Body of pancreas (tissue), 4 donors: Measurements from ENCODE around the gene S100Z. TPM values are rescaled to one million over a fixed set of nuclear protein-coding genes. Genes with fewer than 3 reads are reported as not detected.
"Not testable (repeated sequence)": the region's sequence is repeated elsewhere in the genome, so short reads cannot be mapped to it uniquely, and the experiment has no call there.

Experiments used
- ATAC-seq: fragments of 150-250 bp; one replicate; pipeline ENCODE4 v1.9.1; 2016
- DNase-seq, 4 donors: peaks; one replicate each; pipeline ENCODE4 v3.0.0-alpha.2; 2019
- H3K27ac ChIP-seq, 4 donors: fragments of 200-600 bp; sonication (generic); 1 replicate in 3 of 4; 2 replicates in 1 of 4; pipeline versions ENCODE4 v1.5.1 to v1.6.1; 2016 to 2019; ENCODE audit warnings: mild to moderate bottlenecking in 1 of 4, mixed read lengths in 1 of 4, moderate library complexity in 1 of 4
- H3K27me3 ChIP-seq, 2 donors: fragments of 200-600 bp; sonication (generic); one replicate each; pipeline ENCODE4 v1.6.0; 2016; ENCODE audit warnings: mild to moderate bottlenecking in 1 of 2
- H3K36me3 ChIP-seq, 2 donors: fragments of 200-600 bp; sonication (generic); replicated peaks in 1 of 2; 2 replicates each; pipeline ENCODE4 v1.5.1; 2016; ENCODE audit warnings: low read depth in 2 of 2; ENCODE audit not compliant: insufficient read depth in 1 of 2
- H3K4me1 ChIP-seq: fragments of 200-600 bp; sonication (generic); one replicate; pipeline ENCODE4 v1.6.0; 2016
- H3K4me3 ChIP-seq, 2 donors: fragments of 200-600 bp; sonication (generic); 1 replicate in 1 of 2; 2 replicates in 1 of 2; pipeline ENCODE4 v1.5.1; 2016 to 2019
- H3K9me3 ChIP-seq, 3 donors: fragments of 200-600 bp; sonication (generic); 1 replicate in 2 of 3; 2 replicates in 1 of 3; pipeline ENCODE4 v1.5.1; 2016
- POLR2A ChIP-seq, 3 donors: fragments of 450-650 bp; IDR thresholded peaks; one replicate each; pipeline ENCODE4 v1.6.1; 2016; ENCODE audit warnings: antibody characterized with exemption in 3 of 3, mild to moderate bottlenecking in 2 of 3
- WGBS, 2 donors: methylation state at CpG; one replicate each; pipeline ENCODE4 v1.1.5; 2017; 5-methylcytosine and 5-hydroxymethylcytosine counted together
- intact Hi-C: fragments of 100-400 bp; cut with DNase I; formaldehyde crosslinking; loops from one replicate; pipeline ENCODE4 v1.15.1; 2023
- total RNA-seq, 2 donors: library from RNA; depleted of rRNA; stranded (reverse); fragments of >200 nt; gene quantifications; one replicate each; pipeline ENCODE4 v1.1.0, GENCODE V29; 2016
- TF ChIP-seq, protein P1 (sequence below), 7 experiments: fragments of 450-650 bp in 4 of 7; fragments of 200-600 bp in 3 of 7; sonication (generic) in 3 of 7; IDR thresholded peaks; one replicate each; pipeline ENCODE4 v1.5.1; 2016 to 2019; ENCODE audit warnings: antibody characterized with exemption in 7 of 7

The S100Z gene
- total RNA-seq, 2 donors from 2014 or later = not detected

- H3K4me3 ChIP-seq = no peak overlapping the region
- DNase-seq = peak in 1 of 4 donors; percentile 35
- no peaks in the 10 kb centered on the region for H3K4me1 ChIP-seq
- H3K27ac ChIP-seq = peak overlapping the region in 1 of 4 donors; percentile 32
- no peak for ATAC-seq
- no peaks in the 10 kb centered on the region for H3K36me3 ChIP-seq
- WGBS, 2 donors = 56 to 87% methylated on average over 3 of the region's 3 CpGs
- H3K27me3 ChIP-seq = no peaks in the 10 kb centered on the region
- TF ChIP-seq, protein P1, sequence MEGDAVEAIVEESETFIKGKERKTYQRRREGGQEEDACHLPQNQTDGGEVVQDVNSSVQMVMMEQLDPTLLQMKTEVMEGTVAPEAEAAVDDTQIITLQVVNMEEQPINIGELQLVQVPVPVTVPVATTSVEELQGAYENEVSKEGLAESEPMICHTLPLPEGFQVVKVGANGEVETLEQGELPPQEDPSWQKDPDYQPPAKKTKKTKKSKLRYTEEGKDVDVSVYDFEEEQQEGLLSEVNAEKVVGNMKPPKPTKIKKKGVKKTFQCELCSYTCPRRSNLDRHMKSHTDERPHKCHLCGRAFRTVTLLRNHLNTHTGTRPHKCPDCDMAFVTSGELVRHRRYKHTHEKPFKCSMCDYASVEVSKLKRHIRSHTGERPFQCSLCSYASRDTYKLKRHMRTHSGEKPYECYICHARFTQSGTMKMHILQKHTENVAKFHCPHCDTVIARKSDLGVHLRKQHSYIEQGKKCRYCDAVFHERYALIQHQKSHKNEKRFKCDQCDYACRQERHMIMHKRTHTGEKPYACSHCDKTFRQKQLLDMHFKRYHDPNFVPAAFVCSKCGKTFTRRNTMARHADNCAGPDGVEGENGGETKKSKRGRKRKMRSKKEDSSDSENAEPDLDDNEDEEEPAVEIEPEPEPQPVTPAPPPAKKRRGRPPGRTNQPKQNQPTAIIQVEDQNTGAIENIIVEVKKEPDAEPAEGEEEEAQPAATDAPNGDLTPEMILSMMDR (IDR thresholded peaks at IDR 0.05) = no peak
- no peak for TF ChIP-seq POLR2A (IDR thresholded peaks at IDR 0.05)
- H3K9me3 ChIP-seq = no peaks in the 10 kb centered on the region
- intact Hi-C loops = no loop called here
Observed at GRCh38 chr5:76855961-76856360, 6.1 kb downstream of the S100Z start.

GRCh38 chr5:76856800-76857199, 7.0 kb downstream of the S100Z start:
- intact Hi-C loops, H3K27me3 ChIP-seq, ATAC-seq, H3K4me1 ChIP-seq, DNase-seq, H3K4me3 ChIP-seq, H3K9me3 ChIP-seq, H3K36me3 ChIP-seq: not testable (repeated sequence)
- WGBS, 2 donors = 74 to 83% methylated on average over 4 of the region's 4 CpGs
- peak overlapping the region in 1 of 4 donors; percentile 32 for H3K27ac ChIP-seq

DNA sequence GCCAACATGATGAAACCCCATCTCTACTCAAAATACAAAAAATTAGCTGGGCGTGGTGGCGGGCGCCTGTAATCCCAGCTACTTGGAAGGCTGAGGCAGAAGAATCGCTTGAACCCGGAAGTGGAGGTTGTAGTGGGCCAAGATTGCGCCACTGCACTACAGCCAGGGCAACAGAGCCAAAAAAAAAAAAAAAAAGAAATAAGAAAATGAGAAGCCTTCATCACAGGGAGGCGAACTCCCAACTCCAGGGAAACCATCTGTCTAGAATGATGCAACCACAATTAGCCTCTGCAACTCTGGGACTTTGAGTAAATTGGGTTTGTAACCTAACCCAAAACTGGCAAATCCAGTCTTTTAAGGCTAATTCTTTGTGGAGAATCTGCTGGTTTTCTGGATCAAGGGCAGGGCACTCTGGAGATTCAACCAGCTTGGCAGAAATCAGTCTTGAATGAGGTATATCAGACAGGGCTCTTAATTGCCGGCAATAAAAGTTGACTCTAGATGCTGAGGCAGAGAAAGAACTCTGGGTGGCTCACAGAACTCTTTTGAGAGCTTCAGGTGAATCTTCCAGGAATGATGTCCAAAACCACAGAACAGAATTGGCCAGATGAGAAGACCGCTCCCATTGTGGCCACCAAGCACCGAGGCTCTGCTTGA, 9.9 kb downstream of the S100Z start:
- intact Hi-C loops = no loop called here
- DNase-seq = peak in 1 of 4 donors; percentile 26
- TF ChIP-seq, protein P1 (IDR thresholded peaks at IDR 0.05) = no peak
- no peak for TF ChIP-seq POLR2A (IDR thresholded peaks at IDR 0.05)

DNA sequence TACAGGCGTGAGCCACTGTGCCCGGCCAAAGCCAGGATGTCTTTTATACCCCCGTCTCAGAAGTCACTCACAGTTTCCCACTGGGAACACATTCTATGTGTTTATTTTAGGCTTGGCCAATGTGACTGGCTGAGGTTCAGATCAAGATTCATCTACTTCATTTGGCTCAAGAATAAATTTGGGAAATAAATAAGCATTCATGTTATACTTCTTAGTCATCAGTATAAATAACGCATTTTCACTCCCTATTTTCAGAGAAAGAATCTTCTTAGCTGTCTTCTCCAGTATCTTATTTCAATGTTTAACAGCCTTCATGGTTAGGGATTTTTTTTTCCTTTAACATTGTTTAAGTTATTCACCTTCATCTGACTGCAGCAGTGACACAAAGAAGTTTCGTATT, 11.8 kb downstream of the S100Z start:
- no peaks in the 10 kb centered on the region for H3K27me3 ChIP-seq
- no peak for DNase-seq
- H3K27ac ChIP-seq = no peak overlapping the region
- ATAC-seq = no peak
- TF ChIP-seq, protein P1 (IDR thresholded peaks at IDR 0.05) = no peak
- no peak for TF ChIP-seq POLR2A (IDR thresholded peaks at IDR 0.05)
- H3K4me3 ChIP-seq = no peak overlapping the region
- H3K4me1 ChIP-seq = peaks cover 4% of the 10 kb centered on the region
- no peaks in the 10 kb centered on the region for H3K36me3 ChIP-seq
- H3K9me3 ChIP-seq = no peaks in the 10 kb centered on the region
- 84 to 89% methylated on average over 5 of the region's 5 CpGs for WGBS, 2 donors
- intact Hi-C loops = no loop called here

More for the DNA sequence above, 9.9 kb downstream of the S100Z start:
- Histone ChIP-seq H3K9me3 (no peaks in the 10 kb centered on the region), H3K4me3 (no peak overlapping the region), H3K27ac (no peak overlapping the region), H3K27me3 (no peaks in the 10 kb centered on the region), H3K4me1 (peaks cover 4% of the 10 kb centered on the region), H3K36me3 (no peaks in the 10 kb centered on the region)
- WGBS, 2 donors = 87 to 91% methylated on average over 10 of the region's 10 CpGs
- no peak for ATAC-seq

GRCh38 chr5:76863001-76863400, 13.2 kb downstream of the S100Z start:
- H3K4me1 ChIP-seq = peaks cover 4% of the 10 kb centered on the region
- no peaks in the 10 kb centered on the region for H3K9me3 ChIP-seq
- TF ChIP-seq, protein P1 (IDR thresholded peaks at IDR 0.05) = no peak
- no peak for TF ChIP-seq POLR2A (IDR thresholded peaks at IDR 0.05)
- DNase-seq = no peak
- H3K4me3 ChIP-seq = no peak overlapping the region
- H3K27ac ChIP-seq = no peak overlapping the region
- no peaks in the 10 kb centered on the region for H3K27me3 ChIP-seq
- no peak for ATAC-seq
- H3K36me3 ChIP-seq = no peaks in the 10 kb centered on the region
- intact Hi-C loops = no loop called here
- WGBS, 2 donors = 12 to 13% methylated on average over 1 of the region's 1 CpG
